Placental epithelial cell (primary cell): Measurements from ENCODE around the gene FAM149B1. TPM values are rescaled to one million over a fixed set of nuclear protein-coding genes. Genes with fewer than 3 reads are reported as not detected.

Source experiments
- small RNA-seq: library from RNA; depleted of rRNA; stranded (forward); fragments of <200 nt; gene quantifications from one replicate; pipeline ENCODE3, GENCODE V24; 2012
- total RNA-seq: library from RNA; depleted of rRNA; stranded (reverse); fragments of >200 nt; gene quantifications from 2 replicates; pipeline ENCODE4 v1.2.3, GENCODE V29; 2012

FAM149B1 gene
- total RNA-seq: 21.3 and 22.8 TPM in 2 replicates

DNA sequence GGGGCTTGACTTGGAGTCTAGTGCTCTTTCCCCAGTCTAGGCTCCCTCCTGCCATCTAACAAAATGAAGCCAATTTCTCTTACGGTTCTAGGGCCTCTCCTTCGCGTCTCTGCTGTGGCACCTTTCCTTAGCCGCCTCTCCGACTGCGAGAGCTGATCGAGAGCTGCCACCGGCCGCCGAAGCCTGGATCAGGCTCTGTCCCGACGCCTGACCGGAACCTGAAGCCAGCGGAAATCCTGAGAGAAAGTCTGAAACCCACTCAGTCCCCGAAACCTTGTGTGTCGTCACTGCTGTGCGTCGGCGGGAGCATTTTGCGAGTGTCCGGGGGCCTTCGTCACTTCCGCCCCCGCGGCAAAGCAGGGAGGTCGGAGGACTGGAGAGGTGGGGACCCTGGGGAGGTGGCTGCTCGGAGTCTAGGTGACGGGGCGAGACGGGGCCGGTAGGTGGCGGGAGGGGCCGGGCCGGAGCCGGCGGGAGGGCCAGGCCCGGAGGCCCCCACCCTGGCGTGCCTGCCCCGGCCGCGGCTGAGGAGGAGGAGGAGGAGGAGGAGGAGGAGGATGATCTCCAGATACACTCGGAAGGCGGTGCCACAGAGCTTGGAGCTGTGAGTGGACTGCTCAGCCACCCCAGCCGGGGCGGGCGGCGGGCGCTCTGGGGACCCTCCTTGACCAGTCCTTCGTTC lies at the start of gene FAM149B1, which contains the start of gene ECD:
TSS of gene FAM149B1 (plus strand) at position 337 of the 682 bp plus-strand sequence. CDS start at position 558, 221 bp downstream.
TSS of gene ECD (minus strand) at position 226 of the 682 bp plus-strand sequence. CDS start 4,071 bp downstream, outside the sequence.

DNA sequence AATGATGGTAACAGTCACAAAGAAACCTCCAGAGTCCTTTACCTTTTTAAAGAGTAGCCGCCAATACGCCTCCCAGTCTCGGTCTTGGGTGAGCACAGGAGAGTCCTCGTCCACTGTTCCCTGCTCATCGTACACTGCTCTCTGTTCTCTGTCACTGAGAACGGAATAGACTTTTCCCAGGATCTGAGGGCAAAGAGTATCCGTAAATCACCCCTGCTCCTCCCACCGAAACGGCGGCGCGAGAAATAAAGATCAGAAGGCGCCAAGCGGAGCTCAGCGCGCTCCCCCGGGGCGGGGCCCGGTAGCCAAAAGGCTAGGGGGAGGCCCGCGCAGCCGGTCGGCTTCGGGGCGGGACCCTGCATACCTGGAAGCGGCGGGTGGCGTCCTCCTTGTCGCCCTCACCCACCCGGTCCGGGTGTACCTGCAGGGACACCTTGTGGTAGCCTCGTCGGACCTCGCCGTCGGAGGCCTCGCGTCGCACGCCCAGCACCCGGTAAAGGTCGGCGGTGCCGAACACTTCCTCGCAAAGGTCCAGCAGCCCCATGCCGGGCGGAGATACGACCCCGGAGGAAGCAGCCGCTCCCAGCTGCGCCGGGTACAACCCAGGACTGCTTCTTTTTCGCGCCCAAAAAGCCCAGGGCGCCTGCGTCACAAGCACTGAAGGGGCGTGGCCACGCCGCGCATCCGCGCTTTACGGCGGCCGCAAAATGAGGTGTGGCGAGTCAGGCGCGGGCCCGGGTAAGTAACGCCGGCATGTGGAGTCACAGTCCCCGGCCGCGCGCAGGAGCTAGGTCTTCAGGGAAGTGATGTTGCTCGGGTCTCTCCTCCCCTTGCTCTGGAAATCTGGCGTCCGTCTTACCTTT lies 79.0 kb downstream of the FAM149B1 start, which contains the start of gene DNAJC9:
TSS of gene DNAJC9 (minus strand) at position 610 of the 863 bp plus-strand sequence. CDS start at position 544, 66 bp downstream.

DNA sequence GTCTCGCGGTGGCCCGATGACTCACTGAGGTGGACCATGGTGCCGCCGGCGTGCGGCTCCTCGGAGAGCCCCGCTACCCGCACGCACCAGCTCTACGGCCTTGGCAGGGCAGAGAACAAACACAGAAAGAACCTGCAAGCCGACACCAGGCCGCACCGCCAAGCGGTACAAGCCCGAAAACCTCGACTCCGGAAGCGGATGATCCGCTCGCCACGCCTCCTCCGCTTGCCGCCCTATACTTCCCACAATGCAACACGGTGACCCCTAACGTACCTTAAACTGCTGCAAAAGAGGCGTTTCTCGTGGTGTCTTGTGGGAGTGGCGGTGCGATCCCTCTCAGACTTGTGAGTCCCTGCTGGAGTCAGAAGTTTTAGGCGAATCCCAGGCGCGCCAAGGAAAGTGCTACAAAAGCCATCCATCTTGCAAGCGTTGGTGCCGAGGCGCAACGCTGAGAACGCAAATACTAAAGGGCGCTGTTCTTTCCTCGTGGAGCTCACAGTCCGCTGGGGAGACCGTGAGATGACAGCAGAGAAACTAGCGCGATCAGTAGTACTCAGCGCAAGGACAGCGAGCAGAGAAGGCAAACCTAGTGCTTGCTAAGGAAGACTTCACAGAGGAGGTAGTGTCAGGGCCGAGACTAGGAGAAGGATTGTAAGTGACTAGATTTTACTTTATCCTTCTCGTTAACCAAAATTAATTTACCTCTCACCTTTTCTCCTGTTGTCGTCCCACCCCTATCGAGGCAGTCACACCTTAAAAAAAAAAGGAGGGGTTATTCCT lies 84.7 kb downstream of the FAM149B1 start, which contains the start of gene MRPS16:
TSS of gene MRPS16 (minus strand) at position 200 of the 780 bp plus-strand sequence. CDS start at position 38, 162 bp downstream.

Small RNA genes within 50 kb of the gene (small RNA-seq; reads per million reads assigned to genes)
- gene RF00019: not detected
- gene RNU6-833P: not detected
- 1,133 reads per million, percentile 99 among the genes with 10 or more reads in this experiment for gene SNORA11F

Other genes starting within 250 kb of the FAM149B1 start
- not detected in 2 replicates for gene PLA2G12B, start 213.3 kb upstream of the FAM149B1 start, total RNA-seq
- 157 and 222 TPM in 2 replicates for gene P4HA1, start 71.3 kb upstream of the FAM149B1 start, total RNA-seq
- gene NUDT13, start 57.7 kb upstream of the FAM149B1 start, total RNA-seq: 1.8 and 5.1 TPM in 2 replicates
- gene ECD, start 111 bp upstream of the FAM149B1 start, total RNA-seq: 23.9 and 33.6 TPM in 2 replicates
- gene DNAJC9, start 79.1 kb downstream of the FAM149B1 start, total RNA-seq: 22.7 and 23.6 TPM in 2 replicates
- gene MRPS16, start 84.5 kb downstream of the FAM149B1 start, total RNA-seq: 43.6 and 79.4 TPM in 2 replicates
- gene CFAP70, start 190.7 kb downstream of the FAM149B1 start, total RNA-seq: 0.76 and 5.9 TPM in 2 replicates
- 41.2 and 80.4 TPM in 2 replicates for gene ANXA7, start 245.9 kb downstream of the FAM149B1 start, total RNA-seq